ENCODE data around the gene NHP2.

Gene NHP2

DNA sequence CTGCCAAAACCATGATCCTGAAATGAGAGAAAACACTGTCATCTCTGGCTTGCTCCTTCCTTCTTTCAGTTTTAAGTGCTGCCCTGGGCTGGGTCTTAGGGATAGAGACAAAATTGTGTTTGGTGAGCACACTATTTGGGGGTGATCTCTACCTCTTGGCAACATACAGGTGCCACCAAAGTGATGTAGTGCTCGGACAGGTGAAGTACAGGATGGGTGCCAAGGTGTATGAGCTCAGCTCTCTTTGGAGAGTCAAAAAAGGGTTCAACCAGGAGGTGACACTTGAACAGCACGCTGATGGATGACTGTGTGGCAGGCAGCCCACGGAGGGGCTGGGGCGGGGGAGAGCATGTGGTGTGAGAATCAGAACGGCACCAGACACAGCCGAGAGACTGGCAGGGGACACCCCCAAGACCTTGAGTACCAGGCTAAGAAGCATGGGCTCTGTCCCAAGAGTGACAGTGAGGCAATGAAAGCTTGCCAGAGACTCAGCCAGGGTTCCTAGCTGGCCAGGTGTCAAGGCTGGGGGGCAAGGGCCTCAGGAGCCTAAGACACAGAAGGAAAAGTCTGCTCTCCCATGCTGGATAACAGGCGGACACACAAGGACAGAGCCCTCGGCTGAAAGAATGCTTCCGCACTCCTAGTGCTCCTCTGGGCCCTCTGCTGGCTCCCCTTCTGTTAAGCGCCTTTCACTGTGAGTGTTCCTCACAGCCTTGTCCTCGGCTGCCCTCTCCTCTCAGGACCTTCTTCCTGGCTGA is 2.5 kb downstream of the NHP2 start:
- no peak overlapping the region for H3K9ac ChIP-seq
- H3K36me3 ChIP-seq (ENCODE audit: insufficient read depth): no peaks in the 10 kb centered on the region
- H4K20me1 ChIP-seq (ENCODE audit: insufficient read depth): no peaks in the 10 kb centered on the region
- peaks cover 11% of the 10 kb centered on the region; the same call in 1 of the 2 replicates for H3K79me2 ChIP-seq (ENCODE audit: insufficient read depth, low read depth)
- H3K27ac ChIP-seq: no peak overlapping the region
- no peaks in the 10 kb centered on the region for H3K4me1 ChIP-seq (ENCODE audit: low read depth, poor library complexity, severe bottlenecking)
- no peak overlapping the region for H2AFZ ChIP-seq (ENCODE audit: low read depth)
- H3K27me3 ChIP-seq (ENCODE audit: insufficient read depth, low read depth): no peaks in the 10 kb centered on the region
- no peak overlapping the region for H3K4me2 ChIP-seq
- TF ChIP-seq, protein P1, sequence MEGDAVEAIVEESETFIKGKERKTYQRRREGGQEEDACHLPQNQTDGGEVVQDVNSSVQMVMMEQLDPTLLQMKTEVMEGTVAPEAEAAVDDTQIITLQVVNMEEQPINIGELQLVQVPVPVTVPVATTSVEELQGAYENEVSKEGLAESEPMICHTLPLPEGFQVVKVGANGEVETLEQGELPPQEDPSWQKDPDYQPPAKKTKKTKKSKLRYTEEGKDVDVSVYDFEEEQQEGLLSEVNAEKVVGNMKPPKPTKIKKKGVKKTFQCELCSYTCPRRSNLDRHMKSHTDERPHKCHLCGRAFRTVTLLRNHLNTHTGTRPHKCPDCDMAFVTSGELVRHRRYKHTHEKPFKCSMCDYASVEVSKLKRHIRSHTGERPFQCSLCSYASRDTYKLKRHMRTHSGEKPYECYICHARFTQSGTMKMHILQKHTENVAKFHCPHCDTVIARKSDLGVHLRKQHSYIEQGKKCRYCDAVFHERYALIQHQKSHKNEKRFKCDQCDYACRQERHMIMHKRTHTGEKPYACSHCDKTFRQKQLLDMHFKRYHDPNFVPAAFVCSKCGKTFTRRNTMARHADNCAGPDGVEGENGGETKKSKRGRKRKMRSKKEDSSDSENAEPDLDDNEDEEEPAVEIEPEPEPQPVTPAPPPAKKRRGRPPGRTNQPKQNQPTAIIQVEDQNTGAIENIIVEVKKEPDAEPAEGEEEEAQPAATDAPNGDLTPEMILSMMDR (conservative IDR thresholded peaks at IDR 0.05; ENCODE audit: low read depth, low read length): no peak
- no peak overlapping the region for H3K4me3 ChIP-seq (IDR thresholded peaks at IDR 0.05; ENCODE audit: insufficient read depth, low read depth, low read length)

DNA sequence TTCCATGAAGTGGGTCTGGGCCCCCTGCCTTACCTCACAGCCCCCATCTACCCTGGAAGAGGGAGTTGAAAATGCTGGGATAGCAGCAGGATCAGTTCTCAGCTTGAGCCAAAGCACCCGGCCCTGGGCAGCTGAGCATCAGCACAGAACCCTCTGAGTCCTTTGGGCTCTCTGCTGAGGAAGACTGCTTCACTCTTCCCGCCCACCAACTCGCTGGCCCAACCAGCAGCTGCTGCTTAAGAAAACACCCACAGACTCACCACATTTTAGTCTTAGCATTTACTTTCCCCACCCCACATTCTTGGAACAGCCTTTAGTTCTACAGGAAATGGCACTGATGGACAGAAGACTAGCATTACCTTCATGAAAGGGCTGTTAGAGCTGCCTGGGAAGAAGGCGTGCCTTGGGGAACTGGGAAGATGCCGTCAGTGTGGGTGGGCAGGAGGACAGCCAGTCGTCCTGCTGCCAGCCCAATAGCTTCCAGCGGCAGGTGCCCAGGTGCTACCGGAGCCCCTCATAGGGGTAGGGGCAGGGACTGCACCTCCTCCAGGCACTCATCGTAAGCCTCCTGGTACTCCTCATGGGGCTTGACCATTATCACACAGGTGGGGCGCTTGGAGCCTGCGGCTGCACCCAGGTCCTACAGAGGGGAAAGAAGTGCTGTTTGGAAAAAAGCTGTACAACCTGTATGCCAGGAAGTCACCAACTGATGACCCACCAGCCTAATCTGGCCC is 4.3 kb downstream of the NHP2 start:
- H3K27me3 ChIP-seq (ENCODE audit: insufficient read depth, low read depth): no peaks in the 10 kb centered on the region
- no peak overlapping the region for H3K27ac ChIP-seq
- TF ChIP-seq, protein P1 (conservative IDR thresholded peaks at IDR 0.05; ENCODE audit: low read depth, low read length): no peak
- H3K36me3 ChIP-seq (ENCODE audit: insufficient read depth): no peaks in the 10 kb centered on the region
- H2AFZ ChIP-seq (ENCODE audit: low read depth): no peak overlapping the region
- peaks cover 11% of the 10 kb centered on the region; the same call in 1 of the 2 replicates for H3K79me2 ChIP-seq (ENCODE audit: insufficient read depth, low read depth)
- H3K4me3 ChIP-seq (IDR thresholded peaks at IDR 0.05; ENCODE audit: insufficient read depth, low read depth, low read length): no peak overlapping the region
- no peaks in the 10 kb centered on the region for H3K4me1 ChIP-seq (ENCODE audit: low read depth, poor library complexity, severe bottlenecking)
- no peak overlapping the region for H3K9ac ChIP-seq
- no peaks in the 10 kb centered on the region for H4K20me1 ChIP-seq (ENCODE audit: insufficient read depth)
- H3K4me2 ChIP-seq: no peak overlapping the region

DNA sequence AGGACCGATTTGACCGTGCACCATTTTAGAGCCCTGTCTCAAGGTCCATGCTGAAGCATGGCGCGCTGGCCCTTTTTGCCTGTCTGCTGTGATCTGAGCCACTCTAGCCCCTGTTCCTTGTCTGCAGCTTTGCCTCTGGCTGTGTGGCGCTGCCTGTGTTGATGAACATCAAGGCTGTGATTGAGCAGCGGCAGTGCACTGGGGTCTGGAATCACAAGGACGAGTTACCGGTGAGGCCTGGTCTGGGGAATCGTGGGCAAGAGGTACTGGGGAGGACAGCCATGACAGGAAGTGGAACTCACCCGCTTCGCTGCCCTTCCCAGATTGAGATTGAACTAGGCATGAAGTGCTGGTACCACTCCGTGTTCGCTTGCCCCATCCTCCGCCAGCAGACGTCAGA is 6.3 kb downstream of the NHP2 start:
- Histone ChIP-seq H2AFZ (ENCODE audit: low read depth) (no peak overlapping the region), H3K4me1 (ENCODE audit: low read depth, poor library complexity, severe bottlenecking) (no peaks in the 10 kb centered on the region), H3K27ac (no peak overlapping the region), H3K9ac (no peak overlapping the region), H3K79me2 (ENCODE audit: insufficient read depth, low read depth) (no peaks in the 10 kb centered on the region), H3K4me2 (no peak overlapping the region), H3K4me3 (IDR thresholded peaks at IDR 0.05; ENCODE audit: insufficient read depth, low read depth, low read length) (no peak overlapping the region), H3K27me3 (ENCODE audit: insufficient read depth, low read depth) (no peaks in the 10 kb centered on the region), H3K36me3 (ENCODE audit: insufficient read depth) (no peaks in the 10 kb centered on the region), H4K20me1 (ENCODE audit: insufficient read depth) (no peaks in the 10 kb centered on the region)
- TF ChIP-seq, protein P1 (conservative IDR thresholded peaks at IDR 0.05; ENCODE audit: low read depth, low read length): no peak

DNA sequence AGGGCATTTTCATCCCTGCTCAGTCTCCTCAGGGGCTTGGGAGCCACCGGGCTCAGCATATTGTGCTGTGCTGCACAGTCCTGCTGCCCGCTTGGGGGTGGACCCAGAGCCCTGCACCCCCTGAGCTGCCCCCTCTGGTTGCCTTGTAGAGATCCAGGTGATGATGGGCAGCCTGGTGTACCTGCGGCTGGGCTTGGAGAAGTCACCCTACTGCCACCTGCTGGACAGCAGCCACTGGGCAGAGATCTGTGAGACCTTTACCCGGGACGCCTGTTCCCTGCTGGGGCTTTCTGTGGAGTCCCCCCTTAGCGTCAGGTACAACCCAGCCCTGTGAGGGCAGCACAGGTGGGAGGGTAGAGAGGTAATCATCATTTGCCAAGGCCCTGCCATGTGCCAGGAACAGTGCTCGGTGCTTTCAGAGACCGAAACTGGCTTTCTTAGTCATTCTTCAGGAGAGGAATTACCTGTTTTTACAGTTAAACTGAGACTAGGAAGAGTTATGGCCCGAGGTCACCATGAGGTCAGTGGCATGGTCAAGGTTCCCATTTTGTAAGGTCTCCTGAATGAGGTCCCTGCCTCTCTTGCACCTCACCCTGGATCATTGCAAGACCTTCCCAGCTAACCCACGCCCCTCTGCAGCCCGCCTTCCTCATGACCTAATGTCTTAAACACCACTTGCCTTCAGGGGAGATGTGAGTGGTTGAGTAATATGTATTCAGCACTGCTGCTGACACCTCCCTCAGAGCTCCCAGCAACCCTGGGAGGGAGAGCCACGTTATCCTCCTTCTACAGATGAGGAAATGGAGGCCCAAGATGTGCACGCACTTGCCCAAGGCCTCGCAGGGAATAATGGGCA is 7.5 kb downstream of the NHP2 start:
- Histone ChIP-seq H3K27ac (no peak overlapping the region), H3K27me3 (ENCODE audit: insufficient read depth, low read depth) (no peaks in the 10 kb centered on the region), H3K36me3 (ENCODE audit: insufficient read depth) (no peaks in the 10 kb centered on the region), H3K4me3 (IDR thresholded peaks at IDR 0.05; ENCODE audit: insufficient read depth, low read depth, low read length) (no peak overlapping the region), H3K4me1 (ENCODE audit: low read depth, poor library complexity, severe bottlenecking) (no peaks in the 10 kb centered on the region), H3K9ac (no peak overlapping the region), H3K79me2 (ENCODE audit: insufficient read depth, low read depth) (no peaks in the 10 kb centered on the region), H2AFZ (ENCODE audit: low read depth) (no peak overlapping the region), H4K20me1 (ENCODE audit: insufficient read depth) (no peaks in the 10 kb centered on the region), H3K4me2 (no peak overlapping the region)
- TF ChIP-seq, protein P1 (conservative IDR thresholded peaks at IDR 0.05; ENCODE audit: low read depth, low read length): peak; percentile 80

Data from KMS-11 (cell line).